Erythroblast (primary cell): ENCODE data around the gene MAMDC2.

Experiments
- GATA1 ChIP-seq: IDR thresholded peaks from 2 replicates; pipeline ENCODE4 v1.6.1; 2011; ENCODE audit warnings: low read depth, mild to moderate bottlenecking, control low read depth, low read length, moderate library complexity
- POLR2A ChIP-seq: IDR thresholded peaks from 2 replicates; pipeline ENCODE4 v1.6.1; 2011; ENCODE audit warnings: mild to moderate bottlenecking, low read length

- TF ChIP-seq POLR2A (no peak), GATA1 (no peak)
Measured at GRCh38 chr9:70061776-70062175, 18.1 kb downstream of the MAMDC2 start.
